SK-N-SH treated with all-trans-retinoic acid at 6 μM for 48 hours (cell line): ENCODE data around the gene PRKAR1B.

Experiments used
- ATAC-seq: fragments of 200-7000 bp; cut with Tn5 transposase; 3 replicates; pipeline ENCODE4 v1.9.1; 2020; ENCODE audit warnings: mild to moderate bottlenecking, moderate library complexity
- ARNTL ChIP-seq: fragments of 450-650 bp; formaldehyde crosslinking; IDR thresholded peaks from 2 replicates; pipeline ENCODE4 v1.5.0; 2020; ENCODE audit warnings: low read depth, mild to moderate bottlenecking, moderate library complexity, borderline replicate concordance
- CREB5 ChIP-seq: fragments of 250-450 bp; sonication (Bioruptor Pico); IDR thresholded peaks from 2 replicates; pipeline ENCODE4 v1.5.1; 2020; ENCODE audit warnings: low read depth, mild to moderate bottlenecking, moderate library complexity
- CSDC2 ChIP-seq: fragments of 250-450 bp; sonication (Bioruptor Pico); IDR thresholded peaks from 2 replicates; pipeline ENCODE4 v1.5.0; 2020; ENCODE audit warnings: mild to moderate bottlenecking, moderate library complexity
- CSRNP3 ChIP-seq: fragments of 250-450 bp; sonication (Bioruptor Pico); IDR thresholded peaks from 2 replicates; pipeline ENCODE4 v1.5.1; 2021; ENCODE audit warnings: mild to moderate bottlenecking, moderate library complexity
- ESRRG ChIP-seq: fragments of 250-450 bp; sonication (Bioruptor Pico); IDR thresholded peaks from 2 replicates; pipeline ENCODE4 v1.6.1; 2021; ENCODE audit warnings: mild to moderate bottlenecking
- ISL1 ChIP-seq: fragments of 250-450 bp; sonication (Bioruptor Pico); IDR thresholded peaks from 2 replicates; pipeline ENCODE4 v2.1.2; 2022; ENCODE audit warnings: mild to moderate bottlenecking, moderate library complexity
- OSR1 ChIP-seq: fragments of 250-450 bp; sonication (Bioruptor Pico); IDR thresholded peaks from 2 replicates; pipeline ENCODE4 v1.8.0; 2022; ENCODE audit warnings: moderate library complexity, mild to moderate bottlenecking, inconsistent platforms
- POU6F1 ChIP-seq: fragments of 250-450 bp; sonication (Bioruptor Pico); IDR thresholded peaks from 2 replicates; pipeline ENCODE4 v1.8.0; 2021; ENCODE audit warnings: low read depth, mild to moderate bottlenecking, moderate library complexity, borderline replicate concordance
- PPARA ChIP-seq: fragments of 250-450 bp; sonication (Bioruptor Pico); IDR thresholded peaks from 2 replicates; pipeline ENCODE4 v1.5.0; 2020; ENCODE audit warnings: mild to moderate bottlenecking, borderline replicate concordance
- SNAI2 ChIP-seq: fragments of 250-450 bp; sonication (Bioruptor Pico); IDR thresholded peaks from 2 replicates; pipeline ENCODE4 v1.5.0; 2020; ENCODE audit warnings: mild to moderate bottlenecking, moderate library complexity
- TOX ChIP-seq: fragments of 250-450 bp; sonication (Bioruptor Pico); IDR thresholded peaks from 2 replicates; pipeline ENCODE4 v1.8.0; 2021; ENCODE audit warnings: mild to moderate bottlenecking, moderate library complexity, borderline replicate concordance
- TSHZ2 ChIP-seq: fragments of 250-450 bp; sonication (Bioruptor Pico); IDR thresholded peaks from 2 replicates; pipeline ENCODE4 v1.5.0; 2020; ENCODE audit warnings: mild to moderate bottlenecking, moderate library complexity
- ZC3H10 ChIP-seq: fragments of 250-450 bp; sonication (Bioruptor Pico); IDR thresholded peaks from 2 replicates; pipeline ENCODE4 v1.5.1; 2021; ENCODE audit warnings: mild to moderate bottlenecking, moderate library complexity
- ZFP3 ChIP-seq: fragments of 250-450 bp; sonication (Bioruptor Pico); IDR thresholded peaks from 2 replicates; pipeline ENCODE4 v1.5.0; 2020; ENCODE audit warnings: mild to moderate bottlenecking, moderate library complexity
- ZFP30 ChIP-seq: fragments of 450-650 bp; formaldehyde crosslinking; IDR thresholded peaks from 2 replicates; pipeline ENCODE4 v1.5.0; 2022; ENCODE audit warnings: mild to moderate bottlenecking, moderate library complexity
- ZNF565 ChIP-seq: fragments of 450-650 bp; formaldehyde crosslinking; conservative IDR thresholded peaks from 2 replicates; pipeline ENCODE4 v1.5.0; 2020; ENCODE audit warnings: low read depth, mild to moderate bottlenecking, moderate library complexity
- ZNF70 ChIP-seq: fragments of 450-650 bp; formaldehyde crosslinking; IDR thresholded peaks from 2 replicates; pipeline ENCODE4 v1.5.0; 2020; ENCODE audit warnings: mild to moderate bottlenecking, moderate library complexity

PRKAR1B gene

GRCh38 chr7:760006-760405 is 32.9 kb upstream of the PRKAR1B start:
- ATAC-seq: no peak

GRCh38 chr7:759569-759968 is 32.5 kb upstream of the PRKAR1B start:
- ATAC-seq: no peak
- TF ChIP-seq CSDC2 (no peak), ZNF70 (CRISPR knock-in tag) (no peak), OSR1 (CRISPR knock-in tag) (no peak), ZFP3 (CRISPR knock-in tag) (no peak), ZFP30 (no peak), CSRNP3 (CRISPR knock-in tag) (no peak), PPARA (CRISPR knock-in tag) (no peak), ISL1 (CRISPR knock-in tag) (no peak), ZNF565 (no peak)
- TF ChIP-seq, all 23 proteins: peak for 0

More at GRCh38 chr7:760006-760405, 32.9 kb upstream of the PRKAR1B start:
- no peak for TF ChIP-seq CREB5
- TF ChIP-seq CSDC2: no peak
- no peak for TF ChIP-seq ZNF70 (CRISPR knock-in tag)
- no peak for TF ChIP-seq ZC3H10 (CRISPR knock-in tag)
- no peak for TF ChIP-seq ARNTL (CRISPR knock-in tag)
- no peak for TF ChIP-seq TSHZ2
- TF ChIP-seq SNAI2: no peak
- TF ChIP-seq ESRRG: no peak

- TF ChIP-seq ZC3H10 (CRISPR knock-in tag) (no peak), POU6F1 (CRISPR knock-in tag) (no peak), CSRNP3 (CRISPR knock-in tag) (no peak), CREB5 (no peak)
- no peak for ATAC-seq
Observed at GRCh38 chr7:757741-758163, 30.7 kb upstream of the PRKAR1B start.

- no peak for ATAC-seq
- no peak for TF ChIP-seq CSRNP3 (CRISPR knock-in tag)
- TF ChIP-seq CREB5: no peak
- no peak for TF ChIP-seq TSHZ2
- TF ChIP-seq TOX: no peak
- no peak for TF ChIP-seq ZNF565
Observed at GRCh38 chr7:756928-757560, 30.0 kb upstream of the PRKAR1B start.
